Activated CD8-positive, alpha-beta T cell treated with anti-CD3 and anti-CD28 coated beads for 36 hours (primary cell): ENCODE measurements around the gene SETD3. TPM values are rescaled to one million over a fixed set of nuclear protein-coding genes. Genes with fewer than 3 reads are reported as not detected.

Experiments
- ATAC-seq: fragments of 200-7000 bp; cut with Tn5 transposase; one replicate; pipeline ENCODE4 v1.10.0; 2021; ENCODE audit warnings: mild to moderate bottlenecking, moderate library complexity
- CTCF ChIA-PET: fragments of 350-600 bp; sonication (Branson Sonifier 250); formaldehyde crosslinking; loops from one replicate; lab custom pipeline; 2021; ENCODE audit warnings: antibody characterized with exemption; lab: Charles Lee
- POLR2A ChIA-PET: fragments of 350-600 bp; sonication (Branson Sonifier 250); formaldehyde crosslinking; loops from one replicate; lab custom pipeline; 2021; ENCODE audit warnings: antibody characterized with exemption; lab: Charles Lee
- DNase-seq: peaks from one replicate; pipeline ENCODE4 v3.0.0-alpha.2; 2020
- H3K27ac Mint-ChIP-seq: one replicate; pipeline ENCODE4 v1.8.0; 2021; ENCODE audit warnings: mild to moderate bottlenecking, mixed read lengths
- H3K27me3 Mint-ChIP-seq: one replicate; pipeline ENCODE4 v1.8.0; 2021; ENCODE audit warnings: mixed read lengths
- H3K36me3 Mint-ChIP-seq: one replicate; pipeline ENCODE4 v1.8.0; 2021; ENCODE audit warnings: low read depth, mixed read lengths
- H3K4me1 Mint-ChIP-seq: one replicate; pipeline ENCODE4 v1.8.0; 2021; ENCODE audit warnings: low read depth, mixed read lengths
- H3K4me3 Mint-ChIP-seq: one replicate; pipeline ENCODE4 v1.8.0; 2021; ENCODE audit warnings: mild to moderate bottlenecking, moderate library complexity, mixed read lengths
- H3K9me3 Mint-ChIP-seq: one replicate; pipeline ENCODE4 v1.8.0; 2021; ENCODE audit warnings: mixed read lengths
- CTCF ChIP-seq: fragments of 200-600 bp; IDR thresholded peaks from one replicate; pipeline ENCODE4 v1.8.0; 2022; ENCODE audit warnings: antibody characterized with exemption, mild to moderate bottlenecking
- intact Hi-C: fragments of 100-400 bp; cut with micrococcal nuclease; formaldehyde crosslinking; loops from one replicate; pipeline ENCODE4 v1.10.0; 2022
- total RNA-seq, 2 experiments: library from RNA; stranded (reverse); gene quantifications; one replicate each; pipeline ENCODE4 v1.2.3, GENCODE V29; 2021

The SETD3 gene
- total RNA-seq, 2 experiments from 2014 or later, result 49.9 to 50.7 TPM

- Mint-ChIP-seq H3K9me3 (no peaks in the 10 kb centered on the region), H3K27ac (no peak overlapping the region), H3K27me3 (no peaks in the 10 kb centered on the region), H3K4me3 (no peak overlapping the region), H3K4me1 (no peaks in the 10 kb centered on the region), H3K36me3 (peaks cover 16% of the 10 kb centered on the region)
- no peak for DNase-seq
- intact Hi-C loops, result no loop called here
- TF ChIP-seq CTCF, result no peak
- CTCF ChIA-PET, result interaction anchor here (0.6 to 1.3 kb wide), 4 partner anchors 44 to 170 kb away, joined by 3 to 4 read pairs (median 3); no protein-coding TSS in a partner anchor
- ATAC-seq, result no peak
- POLR2A ChIA-PET, result no interaction called here
Measured at GRCh38 chr14:99512110-99512449, 31.4 kb upstream of the SETD3 start.

GRCh38 chr14:99511421-99512109, 30.9 kb upstream of the SETD3 start:
- TF ChIP-seq CTCF, result no peak
- DNase-seq, result no peak
- Mint-ChIP-seq H3K9me3 (no peaks in the 10 kb centered on the region), H3K27me3 (no peaks in the 10 kb centered on the region), H3K4me3 (no peak overlapping the region), H3K4me1 (no peaks in the 10 kb centered on the region), H3K27ac (no peak overlapping the region), H3K36me3 (peaks cover 21% of the 10 kb centered on the region)
- ATAC-seq, result no peak
- CTCF ChIA-PET, result interaction anchor here (0.8 to 1.3 kb wide), 3 partner anchors 45 to 117 kb away, joined by 3 to 4 read pairs (median 3); no protein-coding TSS in a partner anchor
- intact Hi-C loops, result no loop called here
- POLR2A ChIA-PET, result no interaction called here

DNA sequence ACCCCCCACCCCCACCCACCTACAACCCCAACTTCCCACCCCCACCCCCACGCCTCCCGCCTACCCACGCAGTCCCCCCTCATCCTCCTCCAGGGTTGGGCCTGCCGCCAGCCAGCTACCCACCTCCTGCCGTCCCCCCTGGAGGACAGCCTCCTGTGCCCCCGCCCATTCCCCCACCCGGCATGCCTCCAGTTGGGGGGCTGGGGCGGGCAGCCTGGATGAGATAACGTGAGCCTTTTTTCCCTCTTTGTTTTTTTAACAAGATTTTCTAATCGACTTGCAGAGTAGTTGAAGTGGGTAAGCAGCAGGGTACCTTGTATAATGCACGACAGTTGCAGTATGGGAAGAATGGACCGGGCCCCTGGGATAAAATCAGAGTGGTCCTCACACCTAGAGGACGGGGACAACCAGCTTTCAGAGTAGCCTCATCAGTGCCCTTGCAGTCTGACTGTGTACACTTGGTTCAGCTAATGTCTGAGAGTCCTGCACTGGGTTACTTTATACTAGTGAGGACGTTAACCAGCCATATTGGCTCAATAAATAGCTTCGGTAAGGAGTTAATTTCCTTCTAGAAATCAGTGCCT, 30.0 kb upstream of the SETD3 start:
- CTCF ChIA-PET, result interaction anchor here (0.8 kb wide), 1 partner anchor 118 kb away, joined by 3 read pairs; no protein-coding TSS in a partner anchor
- Mint-ChIP-seq H3K36me3 (peaks cover 26% of the 10 kb centered on the region), H3K4me1 (no peaks in the 10 kb centered on the region), H3K27ac (no peak overlapping the region), H3K27me3 (no peaks in the 10 kb centered on the region), H3K4me3 (no peak overlapping the region), H3K9me3 (no peaks in the 10 kb centered on the region)
- TF ChIP-seq CTCF, result no peak
- POLR2A ChIA-PET, result no interaction called here
- DNase-seq, result no peak
- ATAC-seq, result no peak
- intact Hi-C loops, result no loop called here

GRCh38 chr14:99509871-99510555, 29.4 kb upstream of the SETD3 start:
- TF ChIP-seq CTCF, result no peak
- POLR2A ChIA-PET, result no interaction called here
- DNase-seq (no peak), ATAC-seq (no peak)
- intact Hi-C loops, result no loop called here
- H3K4me3 Mint-ChIP-seq, result no peak overlapping the region
- no peaks in the 10 kb centered on the region for H3K4me1 Mint-ChIP-seq
- peaks cover 28% of the 10 kb centered on the region for H3K36me3 Mint-ChIP-seq
- CTCF ChIA-PET, result no interaction called here
- no peaks in the 10 kb centered on the region for H3K27me3 Mint-ChIP-seq
- H3K27ac Mint-ChIP-seq, result no peak overlapping the region
- H3K9me3 Mint-ChIP-seq, result no peaks in the 10 kb centered on the region
